ENCODE results near the gene MAN1C1.

MAN1C1 gene

DNA sequence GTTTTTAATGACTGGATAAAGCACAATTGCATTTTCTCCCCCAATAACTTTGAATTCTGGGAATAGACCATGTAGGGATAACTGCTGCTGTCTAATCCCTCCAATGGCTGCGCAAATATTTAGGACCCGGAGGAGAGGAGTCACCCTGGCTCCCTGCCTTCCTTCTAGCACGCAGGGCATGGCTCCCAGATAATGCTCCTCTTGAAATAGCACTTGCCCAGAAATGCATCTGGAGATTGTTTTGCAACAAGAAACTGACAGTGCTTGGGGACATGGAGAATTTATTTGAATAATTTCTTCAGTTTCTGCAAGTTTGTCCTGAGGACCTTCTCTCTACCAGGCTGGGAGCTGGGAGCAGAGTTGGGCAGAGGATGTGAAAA lies 83.5 kb downstream of the MAN1C1 start:
- DNase-seq = no peak

- DNase-seq = peak; percentile 29
Measured at GRCh38 chr1:25700626-25701025, 84.0 kb downstream of the MAN1C1 start.

DNA sequence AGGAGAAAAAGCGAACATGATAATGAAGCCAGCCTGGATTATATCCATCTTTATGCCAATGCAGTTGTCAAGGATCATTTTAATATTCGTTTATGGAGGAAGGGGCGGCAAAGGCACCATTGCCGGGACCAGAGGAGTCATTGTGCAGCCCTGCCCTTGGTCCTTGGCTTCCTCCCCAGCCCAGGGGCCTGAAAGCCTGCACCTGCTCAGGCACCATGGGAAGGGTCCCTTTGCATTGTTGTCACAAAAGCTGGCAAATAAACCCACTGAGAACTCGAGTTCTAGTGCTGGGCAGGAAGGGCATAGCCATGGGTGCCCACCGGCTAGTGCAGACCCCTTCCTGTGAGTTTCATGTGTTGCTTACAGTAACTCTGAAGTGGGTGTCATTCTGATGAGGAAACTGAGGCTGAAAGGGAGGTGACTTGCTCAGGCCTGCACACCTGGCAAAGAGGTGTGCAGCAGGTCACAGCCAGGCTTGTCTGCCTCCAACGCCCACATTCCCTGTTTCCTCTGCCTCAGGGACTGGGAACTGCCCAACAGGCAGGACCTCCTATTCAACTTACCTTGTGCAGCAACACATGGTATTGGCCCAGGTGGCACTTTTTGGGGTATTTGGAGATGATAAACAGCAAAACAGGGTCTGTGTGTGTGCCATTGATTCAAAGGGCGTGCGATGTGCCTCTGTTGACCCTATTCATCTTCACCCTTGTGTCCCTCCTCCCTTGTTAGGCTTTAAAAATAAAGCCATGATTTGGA lies 84.6 kb downstream of the MAN1C1 start:
- DNase-seq = no peak

GRCh38 chr1:25702101-25702775 lies 85.6 kb downstream of the MAN1C1 start:
- DNase-seq = no peak

DNA sequence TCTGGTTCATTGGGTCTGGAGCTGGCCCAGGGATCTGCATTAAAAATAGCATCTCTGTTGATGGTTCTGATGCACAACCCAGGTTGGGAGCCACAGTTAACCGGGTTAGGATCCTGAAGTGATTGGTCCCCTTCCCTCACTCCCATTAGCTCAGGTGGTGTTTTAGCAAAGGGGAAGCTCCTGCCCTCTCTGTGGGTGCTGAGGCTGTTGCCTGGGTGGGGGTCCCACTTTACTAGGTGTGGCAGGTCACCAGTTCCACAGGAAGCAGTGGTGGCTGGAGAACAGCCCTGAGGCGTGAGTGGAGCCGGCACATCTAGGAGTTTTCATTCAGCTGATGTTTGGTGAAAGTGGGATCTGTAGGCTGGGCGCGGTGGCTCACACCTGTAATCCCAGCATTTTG lies 86.5 kb downstream of the MAN1C1 start:
- no peak for DNase-seq

DNA sequence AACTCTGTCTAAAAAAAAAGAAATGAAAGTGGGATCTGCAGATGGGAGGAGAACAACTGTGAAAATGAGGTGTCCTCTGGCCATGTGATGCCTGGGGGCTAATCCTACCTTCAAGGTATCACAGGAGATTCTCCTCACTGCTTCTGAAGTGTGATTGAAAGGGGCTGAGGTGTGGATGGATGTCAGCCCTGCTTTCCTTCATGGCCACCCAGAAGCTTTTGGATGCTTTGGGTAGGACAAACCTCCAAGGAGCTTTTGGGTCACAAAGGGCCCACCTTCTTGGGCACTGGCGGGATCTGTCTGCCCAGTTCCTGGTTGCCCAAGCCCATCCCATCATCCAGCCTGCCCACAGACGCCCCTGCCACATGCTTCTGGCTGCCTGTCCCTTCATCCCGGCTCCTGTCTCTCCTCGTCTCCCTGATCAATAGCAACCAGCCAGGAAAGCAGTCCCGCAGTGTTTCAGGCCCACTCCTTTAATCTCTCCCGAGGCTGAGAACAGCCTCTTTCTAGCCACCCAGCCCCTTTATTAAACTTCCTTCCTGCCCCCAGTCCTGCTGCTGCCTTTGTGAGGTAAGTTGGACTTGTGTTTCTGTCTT lies 87.2 kb downstream of the MAN1C1 start:
- DNase-seq = no peak

DNA sequence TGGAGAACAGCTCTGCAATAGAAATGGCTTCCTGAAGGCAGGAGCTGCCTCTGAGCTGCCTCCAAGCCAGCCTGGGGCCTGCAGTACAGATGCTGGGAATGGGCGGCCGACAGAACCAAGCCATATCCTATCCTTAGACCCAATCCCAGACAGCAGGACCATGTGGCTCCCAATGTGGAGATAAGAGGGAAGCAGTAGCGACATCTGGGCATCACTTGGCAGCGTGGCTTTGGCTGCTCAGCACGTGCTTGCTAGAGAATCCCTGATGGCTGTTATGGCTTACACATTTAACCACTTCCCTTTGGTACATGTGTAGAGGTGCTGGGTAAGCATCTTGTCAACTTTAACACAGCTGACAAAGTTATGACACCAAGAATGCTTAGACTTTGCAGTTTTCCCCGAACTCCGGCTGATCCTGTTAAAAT lies 87.7 kb downstream of the MAN1C1 start:
- no peak for DNase-seq

DNA sequence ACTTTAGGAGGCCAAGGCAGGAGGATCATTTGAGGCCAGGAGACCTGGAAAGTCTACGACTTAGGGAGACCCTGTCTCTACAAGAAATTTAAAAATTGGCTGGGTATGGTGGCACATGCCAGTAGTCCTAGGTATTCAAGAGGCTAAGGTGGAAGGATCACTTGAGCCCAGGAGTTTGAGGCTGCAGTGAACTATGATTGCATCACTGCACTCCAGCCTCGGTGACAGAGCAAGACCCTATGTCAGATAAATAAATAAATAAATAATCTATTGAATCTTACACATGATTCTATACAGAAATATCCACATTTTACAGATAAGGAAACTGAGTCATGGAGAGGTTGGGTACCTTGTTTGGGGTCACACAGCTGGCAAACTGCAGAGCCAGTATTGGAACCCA lies 89.1 kb downstream of the MAN1C1 start:
- no peak for DNase-seq

DNA sequence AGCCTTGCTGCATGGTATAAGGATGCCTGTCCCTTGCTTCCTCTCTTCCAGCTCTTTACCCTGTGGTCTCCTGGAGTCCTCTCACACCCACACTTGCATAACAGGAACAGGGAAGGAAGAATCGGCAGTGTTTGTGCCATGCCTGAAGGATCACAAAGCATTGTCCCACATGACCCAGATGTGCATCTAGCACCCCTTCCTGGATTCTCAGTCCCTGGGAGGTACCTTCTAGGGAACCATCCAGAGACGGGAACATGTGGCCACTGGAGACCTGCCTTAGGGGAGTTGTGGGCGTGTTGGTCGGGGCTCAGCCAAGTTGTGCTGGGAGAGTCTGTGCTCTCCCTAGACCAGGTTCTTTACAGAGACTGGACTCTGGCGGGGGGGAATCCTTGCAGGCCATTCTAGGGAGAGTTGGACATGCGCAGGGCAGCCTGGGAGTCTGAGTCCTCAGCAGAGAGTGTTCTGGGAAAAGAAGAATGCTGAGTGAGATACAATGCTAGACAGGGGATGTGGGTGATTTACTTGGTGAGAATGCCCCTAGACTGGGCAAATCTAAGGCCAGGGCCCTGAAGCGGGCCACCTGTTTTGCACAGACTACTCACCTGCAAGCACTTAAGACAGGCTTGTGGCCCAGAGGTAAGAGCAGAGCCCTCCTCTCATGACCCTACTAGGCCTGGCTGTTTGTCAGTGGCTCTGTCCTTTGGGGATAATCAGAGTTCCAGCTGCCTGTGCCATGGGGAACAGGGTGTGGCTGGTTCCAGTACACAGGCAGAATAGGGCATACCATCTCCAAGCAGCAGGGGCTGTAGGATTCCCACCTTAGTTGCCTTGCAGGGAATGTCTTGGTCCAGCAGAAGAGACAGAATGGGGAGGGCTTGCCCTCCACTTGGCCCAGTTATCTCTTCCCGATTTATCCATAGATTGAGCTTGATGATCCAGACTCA lies 89.8 kb downstream of the MAN1C1 start:
- DNase-seq = no peak

DNA sequence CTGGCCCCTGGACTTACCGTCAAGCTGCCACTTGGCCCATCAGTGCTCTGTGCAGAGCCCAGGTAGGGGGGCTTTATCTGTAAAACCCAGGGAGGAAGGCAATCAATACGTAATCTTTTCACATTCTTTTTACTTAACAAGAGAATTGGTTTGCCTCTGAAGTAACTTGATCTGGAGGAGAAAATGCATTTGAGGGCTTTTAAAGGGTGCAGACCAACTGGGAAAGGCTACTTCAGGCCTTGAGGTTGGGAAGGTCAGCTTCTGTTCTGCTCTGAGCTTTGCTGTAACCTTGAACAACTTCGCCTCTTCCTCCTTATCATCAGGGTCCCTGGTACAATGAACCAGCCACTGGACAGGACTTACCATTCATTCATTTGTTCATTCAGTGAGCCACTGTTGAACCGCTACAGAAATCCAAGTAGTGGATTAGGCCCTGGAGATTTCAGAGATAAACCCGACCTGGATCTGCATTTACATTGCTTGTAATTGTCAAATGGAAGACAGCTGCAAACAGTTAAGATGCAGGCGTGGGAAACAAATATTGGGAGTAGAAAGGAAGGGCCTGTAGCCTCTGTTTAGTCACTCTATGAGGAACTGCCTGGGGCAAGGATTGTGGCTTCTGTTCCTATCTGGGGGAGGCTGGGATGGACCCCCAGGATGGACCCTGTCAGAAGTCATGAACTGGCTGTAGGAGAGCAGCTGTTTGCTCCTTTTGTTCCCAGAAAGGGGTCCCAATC lies 90.9 kb downstream of the MAN1C1 start:
- DNase-seq = no peak

DNA sequence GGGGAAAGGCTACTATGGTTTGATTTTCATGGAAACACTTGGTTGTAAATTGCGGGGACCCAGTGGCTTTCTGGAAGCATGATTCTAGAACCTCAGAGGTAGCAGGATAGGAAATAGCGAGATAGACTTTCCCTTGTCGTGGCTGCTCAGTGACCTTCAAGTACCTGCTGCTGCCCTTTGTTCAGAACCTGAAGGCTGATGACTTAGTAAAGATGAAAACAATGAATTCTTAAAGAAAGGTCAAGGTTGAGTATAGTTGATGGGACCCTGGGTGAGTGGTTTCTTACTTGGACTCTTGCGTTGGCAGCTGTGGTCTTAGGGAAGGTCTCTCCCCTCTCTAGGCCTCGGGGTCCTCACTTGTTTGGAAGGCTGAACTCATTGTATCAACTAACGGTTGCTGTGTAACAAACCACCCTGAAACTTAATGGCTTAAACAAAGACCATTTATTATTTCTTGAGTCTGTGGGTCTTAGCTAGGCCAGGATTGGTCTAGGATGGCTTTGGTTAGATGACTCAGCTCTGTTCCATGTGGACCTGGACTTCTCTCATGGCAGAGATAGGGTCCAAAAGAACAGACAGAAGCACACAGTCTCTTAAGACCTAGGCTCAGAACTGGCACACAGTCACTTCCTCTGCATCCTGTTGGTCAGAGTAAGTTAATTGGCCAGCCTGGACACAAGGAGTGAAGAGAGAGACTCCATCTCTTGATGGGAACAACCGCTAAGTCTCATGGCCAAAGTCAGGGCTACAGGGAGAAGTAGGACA lies 94.2 kb downstream of the MAN1C1 start:
- DNase-seq = no peak

DNA sequence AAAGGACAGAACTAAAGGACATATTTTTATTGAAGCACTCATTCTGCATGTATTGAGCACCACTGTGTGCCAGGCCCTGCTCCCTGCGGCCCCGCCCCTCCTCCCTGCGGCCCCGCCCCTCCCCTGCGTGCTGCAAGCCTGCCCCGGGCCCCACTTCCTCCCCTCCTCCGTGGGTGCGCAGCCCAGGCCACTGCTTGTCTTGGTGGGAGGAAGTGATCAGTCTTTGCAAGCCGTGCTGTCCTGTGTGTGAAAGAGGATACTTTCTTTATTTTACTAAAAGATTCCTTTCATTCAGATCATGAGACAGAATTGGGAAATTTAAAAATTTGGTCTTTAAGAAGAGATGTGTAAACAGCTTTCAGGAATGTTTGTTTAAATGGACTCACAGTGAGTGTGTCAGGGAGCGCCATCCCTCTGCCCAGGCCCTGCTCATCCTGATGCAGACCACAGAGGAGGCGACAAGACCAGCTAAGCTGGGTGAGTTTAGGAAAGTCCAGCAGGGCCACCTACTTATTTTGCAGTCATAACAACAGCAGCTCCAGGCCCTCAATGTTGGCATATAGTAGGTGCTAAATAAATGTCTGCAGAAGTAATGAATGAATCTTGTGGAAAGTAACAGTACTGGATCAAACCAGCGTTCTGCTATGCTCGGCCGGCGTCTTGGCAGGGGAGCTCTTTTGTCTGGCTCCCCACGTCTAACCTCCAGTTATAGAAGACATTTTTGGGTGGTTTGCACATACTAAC lies 95.1 kb downstream of the MAN1C1 start:
- no peak for DNase-seq

GRCh38 chr1:25712299-25712970 lies 95.8 kb downstream of the MAN1C1 start:
- no peak for DNase-seq

DNA sequence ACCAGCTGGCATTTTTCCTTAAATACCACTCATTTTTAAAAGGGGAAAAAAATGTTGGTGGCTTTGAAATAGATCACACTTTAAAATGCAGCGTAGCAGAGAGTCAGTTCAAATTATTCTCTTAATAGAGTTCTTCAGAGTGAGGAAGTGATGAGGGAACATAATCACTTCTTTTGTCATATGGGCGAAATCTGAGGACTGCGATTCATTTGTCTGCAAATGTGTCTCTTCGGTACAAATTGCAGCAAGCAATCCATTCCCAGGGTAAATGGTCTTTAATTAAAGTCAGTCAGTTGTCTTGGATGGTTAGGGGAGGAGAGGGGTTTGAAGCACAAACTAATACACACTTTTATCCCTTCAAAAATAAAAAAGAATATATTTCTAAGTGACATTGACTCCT lies 97.4 kb downstream of the MAN1C1 start:
- no peak for DNase-seq

DNA sequence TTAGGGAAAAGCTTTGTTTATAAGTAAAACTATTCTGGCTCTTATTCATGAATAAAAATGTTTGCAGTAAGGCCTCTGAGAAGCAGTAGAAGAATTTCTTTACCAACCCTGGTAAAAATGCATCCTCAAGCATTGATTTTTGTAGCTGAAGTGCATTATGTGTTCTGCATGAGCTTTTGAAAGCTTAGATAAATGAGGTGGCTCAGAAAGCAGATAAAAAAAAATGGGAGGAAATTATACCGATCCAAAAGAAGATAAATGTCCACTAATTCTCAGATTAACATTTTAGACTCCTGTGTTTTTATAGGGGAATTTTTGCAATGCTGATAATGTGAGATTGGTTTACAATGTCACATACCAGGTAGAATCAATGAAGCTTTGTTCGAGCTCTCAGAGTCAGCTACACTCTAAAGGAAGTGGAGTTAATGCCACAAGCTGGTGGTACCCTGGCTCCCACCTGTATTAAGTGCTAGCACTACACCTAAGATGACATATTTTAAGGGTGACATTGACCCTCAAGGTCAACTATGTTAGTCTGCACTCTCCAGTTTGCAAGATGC lies 97.9 kb downstream of the MAN1C1 start:
- DNase-seq = no peak

GRCh38 chr1:25715888-25716287 lies 99.3 kb downstream of the MAN1C1 start:
- peak; percentile 18 for DNase-seq

DNA sequence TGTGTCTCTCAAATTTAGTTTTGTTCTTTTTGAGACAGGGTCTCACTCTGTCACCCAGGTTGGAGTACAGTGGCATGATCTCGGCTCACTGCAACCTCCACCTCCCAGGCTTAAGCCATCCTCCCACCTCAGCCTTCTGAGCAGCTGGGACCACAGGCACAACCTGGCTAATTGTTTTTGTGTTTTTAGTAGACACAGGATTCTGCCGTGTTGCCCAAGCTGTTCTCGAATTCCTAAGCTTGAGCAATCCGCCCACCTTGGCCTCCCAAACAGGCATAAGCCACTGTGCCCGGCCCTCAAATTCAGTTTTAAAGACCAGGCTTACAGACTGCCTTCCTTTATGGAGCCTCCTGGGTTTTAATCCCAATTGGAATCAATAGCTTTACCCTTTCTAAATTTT lies 99.7 kb downstream of the MAN1C1 start:
- no peak for DNase-seq

DNA sequence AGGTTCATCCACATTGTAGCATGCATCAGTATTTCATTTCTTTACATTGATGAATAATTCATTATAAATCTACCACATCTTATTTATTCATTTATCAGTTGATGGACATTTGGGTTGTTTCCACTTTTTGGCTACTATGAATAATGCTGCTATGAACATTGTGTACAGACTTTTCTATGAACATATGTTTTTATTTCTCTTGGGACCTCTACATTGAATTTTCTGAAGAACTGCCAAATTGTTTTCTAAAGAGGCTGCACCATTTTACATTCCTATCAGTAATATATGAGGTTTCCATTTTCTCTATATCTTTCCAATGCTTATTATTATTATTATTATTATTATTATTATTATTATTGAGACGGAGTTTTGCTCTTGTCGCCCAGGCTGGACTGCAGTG lies 102.1 kb downstream of the MAN1C1 start:
- peak; percentile 18 for DNase-seq

- DNase-seq = no peak
Measured at GRCh38 chr1:25720624-25721023, 104.0 kb downstream of the MAN1C1 start.
